ENCODE measurements around the gene SLC26A5. TPM values are rescaled to one million over a fixed set of nuclear protein-coding genes. Genes with fewer than 3 reads are reported as not detected.
"Not testable (repeated sequence)": the region's sequence is repeated elsewhere in the genome, so short reads cannot be mapped to it uniquely, and the experiment has no call there.

The SLC26A5 gene
- total RNA-seq, 1 donor from 2014 or later, result 1.9 TPM

GRCh38 chr7:103418241-103418640 is 27.8 kb downstream of the SLC26A5 start:
- Histone ChIP-seq H3K27me3 (no peaks in the 10 kb centered on the region), H3K4me1 (no peaks in the 10 kb centered on the region), H3K36me3 (no peaks in the 10 kb centered on the region), H3K27ac (no peak overlapping the region), H3K4me3 (no peak overlapping the region), H3K9me3 (no peaks in the 10 kb centered on the region)
- no peak for ATAC-seq
- intact Hi-C loops (cut with DNase I), result no loop called here
- no peak for TF ChIP-seq CTCF (IDR thresholded peaks at IDR 0.05)
- no peak for DNase-seq

- no peak for TF ChIP-seq CTCF (IDR thresholded peaks at IDR 0.05)
- no peak for DNase-seq
- no peaks in the 10 kb centered on the region for H3K9me3 ChIP-seq
- H3K4me3 ChIP-seq, result no peak overlapping the region
- H3K36me3 ChIP-seq, result no peaks in the 10 kb centered on the region
- H3K27ac ChIP-seq, result no peak overlapping the region
- H3K27me3 ChIP-seq, result no peaks in the 10 kb centered on the region
- intact Hi-C loops (cut with DNase I), result no loop called here
- ATAC-seq, result no peak
- H3K4me1 ChIP-seq, result no peaks in the 10 kb centered on the region
Measured at GRCh38 chr7:103413407-103413806, 32.6 kb downstream of the SLC26A5 start.

GRCh38 chr7:103412151-103412550 is 33.9 kb downstream of the SLC26A5 start:
- no peak overlapping the region for H3K27ac ChIP-seq
- ATAC-seq (no peak), DNase-seq (no peak)
- TF ChIP-seq CTCF (IDR thresholded peaks at IDR 0.05), result no peak
- H3K4me1 ChIP-seq, result no peaks in the 10 kb centered on the region
- intact Hi-C loops (cut with DNase I), result no loop called here
- no peaks in the 10 kb centered on the region for H3K9me3 ChIP-seq
- no peak overlapping the region for H3K4me3 ChIP-seq
- H3K36me3 ChIP-seq, result no peaks in the 10 kb centered on the region
- H3K27me3 ChIP-seq, result no peaks in the 10 kb centered on the region

GRCh38 chr7:103405789-103406613 is 40.0 kb downstream of the SLC26A5 start:
- H3K9me3 ChIP-seq; H3K27me3 ChIP-seq; H3K4me3 ChIP-seq; ATAC-seq; intact Hi-C loops (cut with DNase I); H3K4me1 ChIP-seq; H3K27ac ChIP-seq; DNase-seq; H3K36me3 ChIP-seq: not testable (repeated sequence)

GRCh38 chr7:103399687-103400086 is 46.3 kb downstream of the SLC26A5 start:
- intact Hi-C loops (cut with DNase I), result not testable (repeated sequence)

GRCh38 chr7:103398483-103399127 is 47.4 kb downstream of the SLC26A5 start:
- Histone ChIP-seq H3K9me3 (no peaks in the 10 kb centered on the region), H3K27me3 (no peaks in the 10 kb centered on the region), H3K36me3 (no peaks in the 10 kb centered on the region), H3K4me1 (no peaks in the 10 kb centered on the region), H3K27ac (no peak overlapping the region), H3K4me3 (no peak overlapping the region)
- no peak for ATAC-seq
- intact Hi-C loops (cut with DNase I), result no loop called here
- TF ChIP-seq CTCF (IDR thresholded peaks at IDR 0.05), result no peak
- no peak for DNase-seq

More at GRCh38 chr7:103399687-103400086, 46.3 kb downstream of the SLC26A5 start:
- H3K4me3 ChIP-seq, H3K4me1 ChIP-seq, DNase-seq, ATAC-seq, H3K27me3 ChIP-seq, H3K9me3 ChIP-seq, H3K27ac ChIP-seq, H3K36me3 ChIP-seq: not testable (repeated sequence)
